GM21526 (cell line): ENCODE results near the gene TIMP4.

Source experiments
- ATAC-seq: cut with Tn5 transposase; IDR thresholded peaks from one replicate; pipeline ENCODE4 v1.9.1; 2021; ENCODE audit warnings: moderate library complexity; ENCODE audit not compliant: unreplicated experiment, low FRiP score

Gene TIMP4

GRCh38 chr3:12115104-12115503, 43.6 kb downstream of the TIMP4 start:
- no peak for ATAC-seq

GRCh38 chr3:12114251-12114650, 44.5 kb downstream of the TIMP4 start:
- ATAC-seq, result no peak

GRCh38 chr3:12107071-12107713, 51.5 kb downstream of the TIMP4 start:
- ATAC-seq, result no peak
